Stimulated activated CD8-positive, alpha-beta memory T cell treated with anti-CD3 and anti-CD28 coated beads, Interleukin-4, amount 100 ng/mL, for 24 hours (primary cell): ENCODE measurements around the gene PDE8A.

Experiments
- DNase-seq: peaks from one replicate; pipeline ENCODE4 v3.0.0-alpha.2; 2020; ENCODE audit warnings: low read depth

PDE8A gene

GRCh38 chr15:85034276-85034675, 52.6 kb downstream of the PDE8A start:
- no peak for DNase-seq

- DNase-seq, result no peak
These were observed 54.3 kb downstream of the PDE8A start for GRCh38 chr15:85035980-85036379.

DNA sequence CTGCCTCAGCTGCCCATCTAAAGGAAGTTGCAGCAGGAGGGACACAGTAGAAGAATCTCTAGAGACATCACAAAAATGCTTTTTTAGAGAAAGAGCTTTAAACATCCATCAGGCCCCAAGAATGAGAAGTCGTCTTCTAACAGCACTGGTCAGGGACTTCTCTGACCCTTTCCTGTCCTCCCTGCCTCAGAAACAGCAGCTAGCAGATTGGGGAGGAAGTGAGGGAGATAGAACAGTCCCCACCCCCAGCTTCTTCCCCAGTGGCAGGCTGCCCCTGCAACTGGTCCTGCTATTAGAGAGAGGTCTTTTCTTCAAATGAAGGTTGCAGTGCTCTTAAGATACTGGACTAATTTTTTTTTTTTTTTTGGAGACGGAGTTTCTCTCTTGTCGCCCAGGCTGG, 55.1 kb downstream of the PDE8A start:
- no peak for DNase-seq

DNA sequence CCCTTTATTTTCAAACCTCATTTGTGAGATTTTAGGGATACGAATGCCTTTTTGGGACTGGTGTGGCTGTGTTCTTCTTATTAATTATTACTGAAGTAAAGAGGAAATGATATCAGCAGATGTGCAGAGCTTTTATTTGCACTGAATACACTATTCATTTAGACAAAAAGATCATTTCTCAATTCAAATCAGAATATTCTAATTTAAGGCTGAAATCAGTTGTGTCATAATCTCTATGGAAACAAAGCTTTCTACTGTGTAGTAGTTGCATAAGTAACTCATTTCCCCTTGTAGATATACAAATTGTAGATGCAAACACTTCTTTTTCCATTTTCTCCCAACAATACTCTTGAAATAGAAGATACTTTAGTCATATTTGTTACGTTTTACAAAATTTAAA, 56.0 kb downstream of the PDE8A start:
- DNase-seq, result no peak

GRCh38 chr15:85041230-85041629, 59.6 kb downstream of the PDE8A start:
- DNase-seq, result no peak

DNA sequence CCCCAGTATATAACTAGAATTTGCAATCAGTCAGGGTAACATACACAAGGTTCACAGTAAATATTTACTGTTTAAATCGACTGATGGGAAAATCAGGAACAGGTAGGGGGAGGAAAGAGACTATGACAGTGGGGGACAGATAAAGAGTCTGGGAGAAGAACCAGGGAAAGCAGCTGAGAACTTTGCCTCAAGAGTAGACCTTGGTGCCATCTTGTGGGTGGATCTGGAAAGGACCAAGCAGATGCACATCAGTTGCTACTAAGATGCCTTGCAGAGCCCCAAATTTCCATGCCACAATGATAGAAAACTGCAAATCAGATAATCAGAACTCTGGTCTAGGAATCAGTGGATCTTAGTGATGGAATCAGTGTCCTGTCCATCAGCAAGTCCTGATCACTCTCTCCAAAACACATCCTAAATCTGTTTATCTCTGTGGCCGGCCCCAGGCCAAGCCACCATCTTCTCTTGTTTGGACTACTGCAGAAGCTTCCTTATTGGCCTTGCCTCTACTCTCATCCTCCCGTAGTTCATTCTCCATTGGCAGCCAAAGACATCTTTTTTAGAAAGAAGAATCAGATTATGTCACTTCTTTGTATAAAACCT, 62.7 kb downstream of the PDE8A start:
- no peak for DNase-seq

DNA sequence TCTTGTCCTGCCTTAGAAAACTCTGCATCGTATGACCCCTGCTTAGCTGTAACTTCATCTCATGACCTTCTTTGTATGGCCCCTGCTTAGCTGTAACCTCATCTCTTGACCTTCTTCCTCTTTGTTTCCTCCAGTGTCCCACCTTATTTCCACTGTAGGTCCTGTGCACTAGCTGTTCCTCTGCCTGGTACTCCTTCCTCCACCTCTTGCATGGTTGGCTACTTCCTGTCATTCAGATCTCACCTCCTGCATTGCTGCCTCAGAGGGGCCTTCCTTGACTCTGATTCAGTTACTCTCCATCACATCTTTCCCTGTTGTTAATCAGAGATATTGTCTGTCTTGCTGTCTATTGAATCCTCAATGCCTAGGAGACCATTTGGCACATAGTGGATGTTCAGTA, 63.2 kb downstream of the PDE8A start:
- DNase-seq, result no peak

GRCh38 chr15:85045615-85046014, 64.0 kb downstream of the PDE8A start:
- no peak for DNase-seq

- no peak for DNase-seq
These were observed 65.8 kb downstream of the PDE8A start for GRCh38 chr15:85047271-85047948.

- no peak for DNase-seq
These were observed 66.8 kb downstream of the PDE8A start for GRCh38 chr15:85048430-85048829.

GRCh38 chr15:85049805-85050204, 68.1 kb downstream of the PDE8A start:
- DNase-seq, result no peak

DNA sequence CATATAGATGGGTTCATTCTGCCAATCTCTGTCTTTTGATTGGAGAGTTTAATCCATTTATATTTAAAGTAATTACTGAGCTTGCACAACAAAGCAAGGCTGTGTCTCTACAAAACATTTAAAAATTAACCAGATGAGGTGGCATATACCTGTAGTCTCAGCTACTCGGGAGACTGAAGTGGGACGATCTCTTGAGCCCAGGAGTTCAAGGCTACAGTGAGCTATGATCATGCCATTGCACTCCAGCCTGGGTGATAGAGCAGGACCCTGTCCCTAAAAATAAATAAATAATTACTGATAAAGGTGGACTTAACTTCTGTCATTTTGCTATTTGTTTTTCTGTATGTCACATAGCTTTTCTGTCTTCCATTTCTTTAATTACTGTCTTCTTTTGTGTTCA, 78.1 kb downstream of the PDE8A start:
- DNase-seq, result no peak

- DNase-seq, result no peak
These were observed 80.9 kb downstream of the PDE8A start for GRCh38 chr15:85062560-85062959.

DNA sequence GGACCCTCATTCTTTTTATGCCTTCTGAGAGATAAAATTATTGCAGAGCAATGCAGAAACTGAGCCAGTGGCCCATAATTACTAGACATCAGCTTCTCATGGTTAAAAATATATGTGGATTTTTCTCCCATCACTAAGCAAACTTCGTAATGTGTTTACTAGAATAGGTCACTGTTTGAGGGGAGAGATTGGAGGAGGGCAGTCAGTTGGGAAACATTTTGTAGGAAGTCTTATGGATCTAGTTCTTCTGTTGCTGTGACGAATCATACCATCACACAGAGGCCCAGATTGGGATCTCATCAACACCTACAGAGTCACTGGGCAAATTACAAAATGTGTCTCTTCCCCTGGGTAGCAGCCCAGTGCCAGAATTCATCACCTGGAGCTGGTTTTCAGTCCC, 81.4 kb downstream of the PDE8A start:
- DNase-seq, result no peak

GRCh38 chr15:85063522-85064079, 81.9 kb downstream of the PDE8A start:
- DNase-seq, result no peak

GRCh38 chr15:85064710-85065109, 83.1 kb downstream of the PDE8A start:
- DNase-seq, result no peak

GRCh38 chr15:85071061-85071460, 89.4 kb downstream of the PDE8A start:
- DNase-seq, result no peak

DNA sequence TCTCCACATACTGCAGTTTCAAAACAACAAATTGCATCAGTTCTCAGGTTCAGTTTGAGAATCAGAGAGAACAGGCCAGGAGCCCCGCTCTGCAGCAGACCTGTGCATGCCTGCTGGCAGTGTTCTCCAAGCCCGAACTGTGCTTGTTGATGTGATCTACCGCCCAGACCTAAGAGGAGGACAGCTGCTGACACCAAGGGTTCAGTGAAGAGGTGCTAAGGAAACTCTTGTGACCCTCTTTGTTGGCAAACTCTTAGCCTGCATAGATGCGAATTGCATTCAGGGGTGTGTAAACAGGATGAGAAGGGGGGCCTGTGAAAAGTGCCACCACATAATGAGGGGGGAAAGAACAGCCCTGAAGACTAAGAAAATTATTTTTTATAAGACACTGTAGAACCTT, 89.8 kb downstream of the PDE8A start:
- DNase-seq, result no peak

DNA sequence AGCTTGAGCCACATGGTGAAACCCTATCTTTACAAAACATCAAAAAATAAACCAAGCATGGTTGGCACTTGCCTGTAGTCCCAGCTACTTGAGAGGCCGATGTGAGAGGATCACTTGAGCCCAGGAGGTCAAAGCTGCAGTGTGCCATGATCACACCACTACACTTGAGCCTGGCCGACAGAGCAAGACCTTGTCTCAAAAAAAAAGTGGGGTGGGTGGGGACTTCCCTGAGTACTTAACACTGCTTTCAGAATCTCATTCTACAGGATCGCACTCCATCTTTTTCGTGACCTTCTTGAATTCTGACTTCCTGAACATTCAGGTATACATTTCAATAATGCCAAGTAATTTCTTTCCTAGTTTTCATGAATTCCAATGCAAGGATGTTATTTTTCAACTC, 91.3 kb downstream of the PDE8A start:
- no peak for DNase-seq

- no peak for DNase-seq
These were observed 92.0 kb downstream of the PDE8A start for GRCh38 chr15:85073556-85074194.

DNA sequence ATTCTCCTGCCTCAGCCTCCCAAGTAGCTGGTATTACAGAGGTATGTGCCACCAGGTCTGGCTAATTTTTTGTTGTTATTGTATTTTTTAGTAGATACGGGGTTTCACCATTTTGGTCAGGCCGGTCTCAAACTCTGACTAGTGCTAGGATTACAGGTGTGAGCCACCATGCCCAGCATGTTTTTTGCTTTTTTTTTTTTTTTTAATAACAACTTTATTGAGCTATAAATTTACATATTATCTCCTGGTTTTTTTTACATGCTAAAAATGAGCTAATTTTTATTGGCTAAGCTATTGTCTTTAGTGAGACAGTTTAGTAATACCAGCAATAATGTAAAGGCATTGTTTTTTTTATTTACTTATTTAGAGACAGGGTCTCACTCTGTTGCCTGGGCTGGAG, 105.2 kb downstream of the PDE8A start:
- DNase-seq, result no peak

- DNase-seq, result no peak
These were observed 106.6 kb downstream of the PDE8A start for GRCh38 chr15:85088300-85088699.

- DNase-seq, result no peak
These were observed 108.4 kb downstream of the PDE8A start for GRCh38 chr15:85089929-85090597.
